ENCODE data around the gene BBS5.

DNA sequence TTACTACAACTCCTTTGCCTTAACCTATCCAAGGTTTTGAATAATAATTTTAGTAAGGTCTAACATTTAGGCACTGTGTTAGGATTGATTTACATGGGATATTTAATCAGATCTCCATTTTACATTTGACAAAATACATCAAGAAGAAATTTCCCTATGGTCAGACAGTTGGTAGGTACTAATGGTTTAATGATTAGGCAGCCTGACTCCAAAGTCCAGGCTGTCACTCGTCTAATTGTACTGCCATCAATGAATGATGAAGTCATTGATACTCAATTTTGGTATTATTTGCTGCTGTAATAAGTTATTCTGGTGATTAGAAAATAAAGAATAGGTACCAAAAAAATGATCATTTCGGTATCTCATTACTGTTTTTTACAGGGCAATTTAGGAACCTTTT is 14.1 kb downstream of the BBS5 start:
- TF ChIP-seq ZNF174 (tag by site-specific recombination; IDR thresholded peaks at IDR 0.05) (no peak), CTCF (tag by site-specific recombination; IDR thresholded peaks at IDR 0.05) (no peak), ZBTB21 (tag by site-specific recombination; IDR thresholded peaks at IDR 0.05) (no peak), ZNF24 (tag by site-specific recombination; IDR thresholded peaks at IDR 0.05) (no peak), HOXA7 (CRISPR knock-in tag; IDR thresholded peaks at IDR 0.05; ENCODE audit: borderline replicate concordance) (no peak), ZNF341 (tag by site-specific recombination; IDR thresholded peaks at IDR 0.05; ENCODE audit: low read depth) (no peak), ZNF10 (tag by site-specific recombination; IDR thresholded peaks at IDR 0.05) (no peak), ZBTB7A (tag by site-specific recombination; IDR thresholded peaks at IDR 0.05; ENCODE audit: low read depth) (no peak), ZNF510 (tag by site-specific recombination; IDR thresholded peaks at IDR 0.05; ENCODE audit: insufficient replicate concordance) (no peak), MZF1 (tag by site-specific recombination; IDR thresholded peaks at IDR 0.05; ENCODE audit: borderline replicate concordance) (no peak), SP2 (tag by site-specific recombination; IDR thresholded peaks at IDR 0.05) (no peak), ZNF707 (tag by site-specific recombination; IDR thresholded peaks at IDR 0.05) (no peak)
- TF ChIP-seq, protein P1, sequence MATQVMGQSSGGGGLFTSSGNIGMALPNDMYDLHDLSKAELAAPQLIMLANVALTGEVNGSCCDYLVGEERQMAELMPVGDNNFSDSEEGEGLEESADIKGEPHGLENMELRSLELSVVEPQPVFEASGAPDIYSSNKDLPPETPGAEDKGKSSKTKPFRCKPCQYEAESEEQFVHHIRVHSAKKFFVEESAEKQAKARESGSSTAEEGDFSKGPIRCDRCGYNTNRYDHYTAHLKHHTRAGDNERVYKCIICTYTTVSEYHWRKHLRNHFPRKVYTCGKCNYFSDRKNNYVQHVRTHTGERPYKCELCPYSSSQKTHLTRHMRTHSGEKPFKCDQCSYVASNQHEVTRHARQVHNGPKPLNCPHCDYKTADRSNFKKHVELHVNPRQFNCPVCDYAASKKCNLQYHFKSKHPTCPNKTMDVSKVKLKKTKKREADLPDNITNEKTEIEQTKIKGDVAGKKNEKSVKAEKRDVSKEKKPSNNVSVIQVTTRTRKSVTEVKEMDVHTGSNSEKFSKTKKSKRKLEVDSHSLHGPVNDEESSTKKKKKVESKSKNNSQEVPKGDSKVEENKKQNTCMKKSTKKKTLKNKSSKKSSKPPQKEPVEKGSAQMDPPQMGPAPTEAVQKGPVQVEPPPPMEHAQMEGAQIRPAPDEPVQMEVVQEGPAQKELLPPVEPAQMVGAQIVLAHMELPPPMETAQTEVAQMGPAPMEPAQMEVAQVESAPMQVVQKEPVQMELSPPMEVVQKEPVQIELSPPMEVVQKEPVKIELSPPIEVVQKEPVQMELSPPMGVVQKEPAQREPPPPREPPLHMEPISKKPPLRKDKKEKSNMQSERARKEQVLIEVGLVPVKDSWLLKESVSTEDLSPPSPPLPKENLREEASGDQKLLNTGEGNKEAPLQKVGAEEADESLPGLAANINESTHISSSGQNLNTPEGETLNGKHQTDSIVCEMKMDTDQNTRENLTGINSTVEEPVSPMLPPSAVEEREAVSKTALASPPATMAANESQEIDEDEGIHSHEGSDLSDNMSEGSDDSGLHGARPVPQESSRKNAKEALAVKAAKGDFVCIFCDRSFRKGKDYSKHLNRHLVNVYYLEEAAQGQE (tag by site-specific recombination; IDR thresholded peaks at IDR 0.05): no peak
